NB4 (cell line): Measurements from ENCODE around the gene C16orf54.
"Not testable (repeated sequence)": the region's sequence is repeated elsewhere in the genome, so short reads cannot be mapped to it uniquely, and the experiment has no call there.

Experiments used
- DNase-seq: peaks from one replicate; pipeline ENCODE4 v3.0.0; 2010; ENCODE audit warnings: low read depth
- H3K4me3 ChIP-seq: one replicate; pipeline ENCODE4 v1.5.1; 2011; ENCODE audit warnings: mild to moderate bottlenecking, low read depth, low read length, moderate library complexity
- CTCF ChIP-seq: IDR thresholded peaks from one replicate; pipeline ENCODE4 v1.5.1; 2012; ENCODE audit warnings: low read depth, low read length
- MAX ChIP-seq: IDR thresholded peaks from 2 replicates; pipeline ENCODE4 v1.6.1; 2011; ENCODE audit warnings: low read depth, low read length
- MYC ChIP-seq: IDR thresholded peaks from 2 replicates; pipeline ENCODE4 v1.6.1; 2011; ENCODE audit warnings: low read depth, low read length
- POLR2A ChIP-seq: IDR thresholded peaks from 2 replicates; pipeline ENCODE4 v1.6.1; 2011; ENCODE audit warnings: mild to moderate bottlenecking; ENCODE audit not compliant: insufficient read length; ENCODE audit errors: extremely low read depth

Gene C16orf54

GRCh38 chr16:29710227-29711219 is 35.3 kb downstream of the C16orf54 start:
- no peak for TF ChIP-seq POLR2A
- peak; percentile 60 for TF ChIP-seq CTCF
- peak; percentile 96 for TF ChIP-seq MYC
- TF ChIP-seq MAX: peak; percentile 99
- H3K4me3 ChIP-seq: no peak overlapping the region
- peak; percentile 80 for DNase-seq

GRCh38 chr16:29709657-29710056 is 36.1 kb downstream of the C16orf54 start:
- DNase-seq, H3K4me3 ChIP-seq: not testable (repeated sequence)

- DNase-seq: no peak
- no peak for TF ChIP-seq MAX
- no peak for TF ChIP-seq CTCF
- TF ChIP-seq MYC: no peak
- no peak for TF ChIP-seq POLR2A
- no peak overlapping the region for H3K4me3 ChIP-seq
Measured at GRCh38 chr16:29708917-29709600, 36.7 kb downstream of the C16orf54 start.

- H3K4me3 ChIP-seq, DNase-seq: not testable (repeated sequence)
Measured at GRCh38 chr16:29707160-29707559, 38.6 kb downstream of the C16orf54 start.

DNA sequence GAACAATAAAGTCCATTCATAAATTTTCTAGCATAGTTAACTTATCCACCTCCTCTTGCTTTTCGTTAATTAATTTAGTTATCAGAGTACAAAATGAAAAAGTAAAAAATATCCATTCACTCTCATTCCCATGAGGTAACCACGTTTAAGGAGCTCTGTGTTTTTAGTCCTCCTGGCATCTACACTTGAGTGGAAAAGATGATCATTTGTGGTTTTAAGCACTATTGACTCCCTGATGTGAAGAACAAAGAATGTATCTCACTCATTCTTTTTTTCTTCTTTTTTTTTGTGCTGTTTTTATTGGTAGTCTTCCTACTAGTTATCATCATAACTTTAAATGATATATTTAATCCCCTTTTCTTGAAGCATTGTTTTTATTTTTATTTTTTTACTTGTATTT is 40.8 kb downstream of the C16orf54 start:
- H3K4me3 ChIP-seq: no peak overlapping the region
- TF ChIP-seq CTCF (no peak), MYC (no peak), MAX (no peak), POLR2A (no peak)
- DNase-seq: no peak

- TF ChIP-seq POLR2A: no peak
- no peak for TF ChIP-seq CTCF
- TF ChIP-seq MAX: no peak
- no peak for TF ChIP-seq MYC
- no peak for DNase-seq
- H3K4me3 ChIP-seq: no peak overlapping the region
Measured at GRCh38 chr16:29702269-29702668, 43.5 kb downstream of the C16orf54 start.

GRCh38 chr16:29701214-29701555 is 44.6 kb downstream of the C16orf54 start:
- no peak for TF ChIP-seq MYC
- TF ChIP-seq POLR2A: no peak
- no peak for TF ChIP-seq CTCF
- no peak for DNase-seq
- H3K4me3 ChIP-seq: no peak overlapping the region
